Vagina (tissue), 2 donors: ENCODE measurements around the gene CFAP52. TPM values are rescaled to one million over a fixed set of nuclear protein-coding genes. Genes with fewer than 3 reads are reported as not detected.
"Not testable (repeated sequence)": the region's sequence is repeated elsewhere in the genome, so short reads cannot be mapped to it uniquely, and the experiment has no call there.

Experiments used
- DNase-seq, 2 donors: peaks; one replicate each; pipeline ENCODE4 v3.0.0-alpha.2; 2017; ENCODE audit errors: extremely low spot score in 2 of 2
- H3K27ac ChIP-seq: fragments of 200-600 bp; sonication (generic); one replicate; pipeline ENCODE4 v1.5.1; 2019
- H3K27me3 ChIP-seq: fragments of 200-600 bp; sonication (generic); one replicate; pipeline ENCODE4 v1.5.1; 2019
- H3K36me3 ChIP-seq, 2 donors: fragments of 200-600 bp; sonication (generic); one replicate each; pipeline ENCODE4 v1.5.1; 2017 to 2019
- H3K4me1 ChIP-seq: fragments of 200-600 bp; sonication (generic); one replicate; pipeline ENCODE4 v1.5.1; 2019
- H3K4me3 ChIP-seq, 2 donors: fragments of 200-600 bp; sonication (generic); 1 replicate in 1 of 2; 2 replicates in 1 of 2; pipeline ENCODE4 v1.5.1; 2016 to 2019
- H3K9me3 ChIP-seq: fragments of 200-600 bp; sonication (generic); one replicate; pipeline ENCODE4 v1.5.1; 2019
- POLR2A ChIP-seq, 2 donors: fragments of 450-650 bp; IDR thresholded peaks; one replicate each; pipeline ENCODE4 v1.6.1; 2017; ENCODE audit warnings: antibody characterized with exemption in 2 of 2, mild to moderate bottlenecking in 2 of 2, moderate library complexity in 2 of 2
- POLR2AphosphoS5 ChIP-seq, 2 donors: sonication (generic); formaldehyde crosslinking; IDR thresholded peaks; one replicate each; pipeline ENCODE4 v1.9.0; 2017; ENCODE audit warnings: antibody characterized with exemption in 2 of 2, mild to moderate bottlenecking in 2 of 2, low read depth in 1 of 2; ENCODE audit not compliant: insufficient read depth in 1 of 2
- intact Hi-C: fragments of 100-400 bp; cut with DNase I; formaldehyde crosslinking; loops from one replicate; pipeline ENCODE4 v1.15.1; 2023
- total RNA-seq: library from RNA; depleted of rRNA; stranded (reverse); fragments of >200 nt; gene quantifications from one replicate; pipeline ENCODE4 v1.2.3, GENCODE V29; 2016
- TF ChIP-seq, protein P1 (sequence below), 3 experiments: fragments of 450-650 bp in 2 of 3; fragments of 200-600 bp in 1 of 3; sonication (generic) in 1 of 3; IDR thresholded peaks; one replicate each; pipeline ENCODE4 v1.5.1; 2017 to 2019; ENCODE audit warnings: antibody characterized with exemption in 3 of 3, mild to moderate bottlenecking in 2 of 3, moderate library complexity in 2 of 3

Gene CFAP52
- total RNA-seq, 1 donor from 2014 or later: 2.5 TPM

DNA sequence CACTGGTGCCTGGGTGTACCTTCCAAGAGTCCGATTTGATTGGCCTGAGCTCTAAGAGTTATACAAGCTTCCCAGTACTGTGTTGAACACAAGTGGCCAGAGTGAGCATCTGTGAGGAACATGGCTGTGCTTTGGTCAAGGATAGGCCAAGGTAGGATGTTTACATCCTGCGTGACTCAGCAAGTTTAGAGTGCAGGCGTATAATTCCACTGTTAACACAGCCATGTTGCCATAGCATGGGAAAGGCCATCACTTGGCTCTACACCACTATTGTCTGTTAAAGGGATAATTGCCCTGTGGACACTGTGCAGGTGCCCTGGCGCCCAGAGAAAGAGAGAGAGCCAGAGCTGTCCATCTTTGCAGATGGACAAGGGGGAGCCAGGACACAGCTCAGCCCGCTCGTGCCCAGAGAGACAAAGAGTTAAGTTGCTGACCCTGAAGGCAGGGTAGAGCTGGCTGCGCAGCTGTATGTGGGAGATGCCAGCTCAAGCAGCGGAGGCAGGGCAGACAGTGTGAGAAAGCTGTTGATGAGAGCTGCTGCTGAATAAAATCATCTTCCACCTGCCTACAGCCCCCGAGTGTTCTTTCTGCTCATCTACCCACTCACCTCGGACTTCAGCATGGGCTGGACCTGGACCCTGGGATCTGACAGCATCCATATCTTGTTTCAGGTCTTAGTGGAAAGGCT lies 11.7 kb downstream of the CFAP52 start:
- Histone ChIP-seq H3K27me3 (no peaks in the 10 kb centered on the region), H3K4me1 (no peaks in the 10 kb centered on the region), H3K27ac (no peak overlapping the region), H3K4me3 (no peak overlapping the region), H3K9me3 (no peaks in the 10 kb centered on the region), H3K36me3 (no peaks in the 10 kb centered on the region)
- intact Hi-C loops: no loop called here
- no peak for DNase-seq
- TF ChIP-seq POLR2A (IDR thresholded peaks at IDR 0.05) (no peak), POLR2AphosphoS5 (IDR thresholded peaks at IDR 0.05; ENCODE audit: insufficient read depth in 1 of 2, low read depth in 1 of 2) (no peak)
- TF ChIP-seq, protein P1, sequence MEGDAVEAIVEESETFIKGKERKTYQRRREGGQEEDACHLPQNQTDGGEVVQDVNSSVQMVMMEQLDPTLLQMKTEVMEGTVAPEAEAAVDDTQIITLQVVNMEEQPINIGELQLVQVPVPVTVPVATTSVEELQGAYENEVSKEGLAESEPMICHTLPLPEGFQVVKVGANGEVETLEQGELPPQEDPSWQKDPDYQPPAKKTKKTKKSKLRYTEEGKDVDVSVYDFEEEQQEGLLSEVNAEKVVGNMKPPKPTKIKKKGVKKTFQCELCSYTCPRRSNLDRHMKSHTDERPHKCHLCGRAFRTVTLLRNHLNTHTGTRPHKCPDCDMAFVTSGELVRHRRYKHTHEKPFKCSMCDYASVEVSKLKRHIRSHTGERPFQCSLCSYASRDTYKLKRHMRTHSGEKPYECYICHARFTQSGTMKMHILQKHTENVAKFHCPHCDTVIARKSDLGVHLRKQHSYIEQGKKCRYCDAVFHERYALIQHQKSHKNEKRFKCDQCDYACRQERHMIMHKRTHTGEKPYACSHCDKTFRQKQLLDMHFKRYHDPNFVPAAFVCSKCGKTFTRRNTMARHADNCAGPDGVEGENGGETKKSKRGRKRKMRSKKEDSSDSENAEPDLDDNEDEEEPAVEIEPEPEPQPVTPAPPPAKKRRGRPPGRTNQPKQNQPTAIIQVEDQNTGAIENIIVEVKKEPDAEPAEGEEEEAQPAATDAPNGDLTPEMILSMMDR (IDR thresholded peaks at IDR 0.05): no peak

- intact Hi-C loops: no loop called here
- TF ChIP-seq, protein P1 (IDR thresholded peaks at IDR 0.05): no peak
- TF ChIP-seq POLR2AphosphoS5 (IDR thresholded peaks at IDR 0.05; ENCODE audit: insufficient read depth in 1 of 2, low read depth in 1 of 2): no peak
- TF ChIP-seq POLR2A (IDR thresholded peaks at IDR 0.05): no peak
- Histone ChIP-seq H3K4me1 (no peaks in the 10 kb centered on the region), H3K36me3 (no peaks in the 10 kb centered on the region), H3K9me3 (no peaks in the 10 kb centered on the region), H3K4me3 (no peak overlapping the region), H3K27ac (no peak overlapping the region), H3K27me3 (no peaks in the 10 kb centered on the region)
- no peak for DNase-seq
Observed at GRCh38 chr17:9594065-9594464, 17.6 kb downstream of the CFAP52 start.

DNA sequence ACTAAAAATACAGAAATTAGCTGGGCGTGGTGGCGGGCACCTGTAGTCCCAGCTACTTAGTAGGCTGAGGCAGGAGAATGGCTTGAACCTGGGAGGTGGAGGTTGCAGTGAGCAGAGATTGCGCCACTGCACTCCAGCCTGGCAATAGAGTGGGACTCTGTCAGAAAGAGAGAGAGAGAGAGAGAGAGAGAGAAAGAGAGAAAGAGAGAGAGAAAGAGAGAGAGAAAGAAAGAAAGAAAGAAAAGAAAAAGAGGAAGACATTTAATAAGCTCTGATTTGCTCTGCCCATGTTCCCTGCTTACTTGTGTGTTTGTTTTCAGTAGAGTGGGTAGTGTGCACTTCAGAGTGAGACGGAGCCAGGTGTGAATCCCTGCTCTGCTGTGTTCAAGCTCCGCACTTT lies 21.2 kb downstream of the CFAP52 start:
- intact Hi-C loops, H3K4me3 ChIP-seq: not testable (repeated sequence)

DNA sequence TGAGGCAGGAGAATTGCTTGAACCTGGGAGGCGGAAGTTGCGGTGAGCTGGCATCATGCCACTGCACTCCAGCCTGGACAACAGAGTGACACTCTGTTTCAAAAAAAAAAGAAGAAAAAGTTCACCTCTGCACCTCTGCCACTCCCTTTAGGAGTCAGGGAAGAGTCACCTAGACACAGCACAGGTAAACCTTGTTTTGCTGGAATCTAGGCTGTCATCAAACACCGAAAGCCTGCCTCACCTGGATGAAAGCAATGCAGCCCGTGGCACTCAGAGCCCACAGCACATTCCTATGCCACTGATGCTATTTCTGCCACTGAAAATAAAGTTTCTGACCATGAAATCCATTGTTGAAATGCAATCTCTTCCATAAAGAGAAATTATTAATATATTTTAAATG lies 22.2 kb downstream of the CFAP52 start:
- H3K4me1 ChIP-seq: no peaks in the 10 kb centered on the region
- DNase-seq: no peak
- TF ChIP-seq, protein P1 (IDR thresholded peaks at IDR 0.05): no peak
- TF ChIP-seq POLR2AphosphoS5 (IDR thresholded peaks at IDR 0.05; ENCODE audit: insufficient read depth in 1 of 2, low read depth in 1 of 2): no peak
- TF ChIP-seq POLR2A (IDR thresholded peaks at IDR 0.05): no peak

More for the DNA sequence above, 21.2 kb downstream of the CFAP52 start:
- H3K27me3 ChIP-seq, H3K9me3 ChIP-seq, H3K36me3 ChIP-seq, DNase-seq, H3K4me1 ChIP-seq, H3K27ac ChIP-seq: not testable (repeated sequence)

DNA sequence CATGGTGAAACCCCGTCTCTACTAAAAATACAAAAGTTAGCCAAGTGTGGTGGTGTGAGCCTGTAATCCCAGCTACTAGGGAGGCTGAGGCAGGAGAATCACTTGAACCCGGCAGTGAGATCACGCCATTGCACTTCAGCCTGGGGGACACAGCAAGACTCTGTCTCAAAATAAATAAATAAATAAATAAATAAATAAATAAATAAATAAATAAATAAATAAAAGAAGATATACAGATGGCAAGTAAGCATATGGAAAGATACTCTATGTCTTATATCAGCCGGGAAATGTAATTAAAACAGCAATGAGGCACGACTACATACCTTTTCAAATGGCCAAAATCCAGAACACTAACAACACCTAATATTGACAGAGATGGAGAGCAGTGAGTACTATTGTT lies 28.1 kb downstream of the CFAP52 start:
- intact Hi-C loops, H3K27me3 ChIP-seq, DNase-seq, H3K4me3 ChIP-seq, H3K27ac ChIP-seq, H3K36me3 ChIP-seq, H3K9me3 ChIP-seq, H3K4me1 ChIP-seq: not testable (repeated sequence)

More for the DNA sequence above, 22.2 kb downstream of the CFAP52 start:
- Histone ChIP-seq H3K9me3 (no peaks in the 10 kb centered on the region), H3K27me3 (no peaks in the 10 kb centered on the region), H3K36me3 (no peaks in the 10 kb centered on the region), H3K4me3 (no peak overlapping the region), H3K27ac (no peak overlapping the region)
- intact Hi-C loops: no loop called here

DNA sequence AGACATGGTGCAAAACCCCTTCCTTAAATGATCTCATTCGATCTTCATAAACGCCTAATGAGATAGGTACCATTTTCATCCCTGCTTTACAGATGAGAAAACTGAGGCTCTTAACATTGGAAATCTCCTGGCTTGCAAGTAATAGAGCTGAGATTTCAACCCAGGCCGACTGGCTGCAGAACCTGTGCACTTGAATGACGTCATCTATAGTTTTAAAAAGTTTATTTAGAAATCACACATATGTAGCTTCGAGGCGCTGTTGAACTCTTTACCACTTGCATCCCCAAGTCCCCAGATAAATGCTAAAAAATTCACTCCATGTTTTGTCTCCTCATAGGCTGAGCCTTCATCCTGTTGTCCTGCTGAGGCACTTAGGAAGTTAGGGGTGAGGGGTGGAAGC lies 30.0 kb downstream of the CFAP52 start:
- no peak overlapping the region for H3K27ac ChIP-seq
- H3K4me1 ChIP-seq: no peaks in the 10 kb centered on the region
- DNase-seq: no peak
- TF ChIP-seq POLR2AphosphoS5 (IDR thresholded peaks at IDR 0.05; ENCODE audit: insufficient read depth in 1 of 2, low read depth in 1 of 2) (no peak), POLR2A (IDR thresholded peaks at IDR 0.05) (no peak)
- TF ChIP-seq, protein P1 (IDR thresholded peaks at IDR 0.05): no peak
- intact Hi-C loops: no loop called here
- no peaks in the 10 kb centered on the region for H3K9me3 ChIP-seq
- H3K27me3 ChIP-seq: no peaks in the 10 kb centered on the region
- no peak overlapping the region for H3K4me3 ChIP-seq
- H3K36me3 ChIP-seq: no peaks in the 10 kb centered on the region

- intact Hi-C loops: not testable (repeated sequence)
Observed at GRCh38 chr17:9607058-9607457, 30.6 kb downstream of the CFAP52 start.

More at GRCh38 chr17:9607058-9607457, 30.6 kb downstream of the CFAP52 start:
- not testable (repeated sequence) for DNase-seq, H3K27me3 ChIP-seq, H3K36me3 ChIP-seq, H3K9me3 ChIP-seq, H3K4me1 ChIP-seq, H3K27ac ChIP-seq, H3K4me3 ChIP-seq
